Activated T-cell treated with anti-CD3 and anti-CD28 coated beads for 48 hours (primary cell): ENCODE results near the gene DTNBP1.

Experiments used
- DNase-seq: peaks from one replicate; pipeline ENCODE4 v3.0.0-alpha.2; 2020; ENCODE audit warnings: low read depth

DTNBP1 gene

GRCh38 chr6:15588971-15589634, 73.7 kb downstream of the DTNBP1 start:
- no peak for DNase-seq

GRCh38 chr6:15586503-15586902, 76.3 kb downstream of the DTNBP1 start:
- no peak for DNase-seq

DNA sequence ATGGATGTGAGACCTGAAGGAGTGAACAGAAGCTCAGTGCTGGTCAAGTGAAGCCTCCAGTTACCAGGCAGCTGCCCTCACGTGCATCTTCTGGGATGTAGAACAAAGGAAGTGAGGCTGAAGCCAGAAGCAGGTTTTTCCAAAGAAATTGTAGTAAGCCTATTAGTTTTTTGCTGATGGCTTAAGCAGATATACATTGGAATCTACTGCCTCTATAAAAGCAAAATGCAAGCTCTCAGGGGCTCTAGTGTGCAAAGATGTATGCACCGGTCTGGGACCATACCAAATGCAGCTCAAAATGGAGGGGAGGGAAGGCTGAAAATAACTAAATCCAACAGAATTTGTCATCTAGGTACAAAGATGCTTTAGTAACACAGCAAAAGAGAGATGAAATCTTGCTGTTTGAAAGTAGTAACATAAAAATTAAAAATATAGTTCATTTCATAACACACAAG, 77.0 kb downstream of the DTNBP1 start:
- no peak for DNase-seq

DNA sequence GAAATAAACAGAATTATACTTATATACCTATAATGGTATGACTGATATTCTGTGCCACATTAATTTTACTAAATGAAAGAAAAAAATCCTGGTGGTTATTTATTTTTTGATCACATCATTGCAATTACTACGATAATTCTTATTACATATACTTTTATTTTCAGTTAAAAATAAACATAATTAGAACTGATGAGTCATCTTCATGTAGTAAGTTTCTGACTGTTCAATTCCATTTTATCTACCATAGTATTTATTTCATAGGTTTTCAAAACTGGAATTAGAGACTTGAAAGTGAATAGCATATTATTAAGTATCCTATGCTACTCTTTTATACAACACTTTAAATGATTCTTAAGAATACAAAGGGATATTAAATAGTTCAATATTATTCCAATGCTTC, 80.3 kb downstream of the DTNBP1 start:
- no peak for DNase-seq

GRCh38 chr6:15581751-15582150, 81.1 kb downstream of the DTNBP1 start:
- no peak for DNase-seq

DNA sequence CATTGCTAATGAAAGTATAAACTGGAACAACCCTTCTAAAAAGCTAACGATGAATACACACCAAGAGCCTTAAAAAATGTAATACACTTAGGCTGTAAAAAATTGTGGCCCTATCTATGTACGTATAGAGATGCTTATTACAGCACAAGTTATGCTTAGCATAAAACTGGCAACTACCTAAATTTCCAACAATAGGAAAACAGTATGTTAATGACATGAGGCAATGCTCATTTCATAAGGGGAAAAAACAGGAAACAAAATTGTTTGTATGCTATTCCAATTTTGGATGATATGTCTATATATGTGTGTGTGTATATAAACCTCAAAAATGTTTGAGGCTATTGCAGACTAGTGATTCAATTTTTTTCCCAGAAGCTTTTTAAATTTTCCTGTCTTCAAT, 82.5 kb downstream of the DTNBP1 start:
- DNase-seq, result no peak

DNA sequence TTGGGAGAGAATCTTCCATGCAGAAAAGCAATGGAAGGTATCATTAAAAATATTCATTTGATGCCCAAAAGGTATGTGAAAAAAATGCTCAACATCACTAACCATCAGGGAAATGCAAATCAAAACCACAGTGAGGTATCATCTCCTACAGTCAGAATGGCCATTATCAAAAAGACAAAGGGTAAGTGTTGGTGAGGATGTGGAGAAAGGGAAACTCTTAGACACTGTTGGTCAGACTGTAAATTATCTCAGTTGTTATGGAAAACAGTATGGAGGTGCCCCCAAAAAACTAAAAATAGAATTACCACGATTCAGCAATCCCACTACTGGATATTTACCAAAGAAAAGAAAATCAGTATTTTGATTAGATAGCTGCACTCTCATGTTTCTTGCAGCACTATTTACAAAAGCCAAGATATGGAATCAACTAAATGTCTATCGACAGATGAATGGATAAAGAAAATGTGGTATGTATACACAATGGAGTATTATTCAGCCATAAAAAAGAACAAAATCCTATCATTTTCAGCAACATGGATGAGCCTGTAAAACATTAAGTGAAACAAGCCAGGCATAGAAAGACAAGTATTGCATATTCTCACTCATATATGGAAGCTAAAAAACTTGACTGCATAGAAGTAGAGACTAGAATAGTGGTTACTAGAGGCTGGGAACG, 84.0 kb downstream of the DTNBP1 start:
- no peak for DNase-seq

- DNase-seq, result no peak
These were observed 85.2 kb downstream of the DTNBP1 start for GRCh38 chr6:15577550-15578171.

DNA sequence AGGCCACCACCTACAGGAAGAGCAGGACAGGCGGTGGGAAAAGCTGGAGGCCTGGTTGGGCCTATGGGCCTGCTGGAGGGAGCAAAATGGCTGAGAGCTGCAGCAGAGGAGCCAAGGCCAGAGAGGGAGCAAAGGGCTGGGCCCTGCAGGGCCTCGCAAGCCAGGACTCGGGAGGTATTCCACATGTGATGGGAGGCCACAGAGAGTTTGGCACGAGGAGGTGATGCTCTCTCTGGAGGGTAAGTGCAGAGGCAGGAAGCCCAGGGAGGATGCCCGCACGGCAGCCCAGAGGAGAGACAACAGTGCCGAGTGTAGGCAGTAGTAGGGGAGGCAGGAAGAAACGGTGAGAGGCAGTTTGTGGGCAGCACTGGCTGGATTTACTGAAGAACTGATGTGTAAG, 85.7 kb downstream of the DTNBP1 start:
- DNase-seq, result no peak

DNA sequence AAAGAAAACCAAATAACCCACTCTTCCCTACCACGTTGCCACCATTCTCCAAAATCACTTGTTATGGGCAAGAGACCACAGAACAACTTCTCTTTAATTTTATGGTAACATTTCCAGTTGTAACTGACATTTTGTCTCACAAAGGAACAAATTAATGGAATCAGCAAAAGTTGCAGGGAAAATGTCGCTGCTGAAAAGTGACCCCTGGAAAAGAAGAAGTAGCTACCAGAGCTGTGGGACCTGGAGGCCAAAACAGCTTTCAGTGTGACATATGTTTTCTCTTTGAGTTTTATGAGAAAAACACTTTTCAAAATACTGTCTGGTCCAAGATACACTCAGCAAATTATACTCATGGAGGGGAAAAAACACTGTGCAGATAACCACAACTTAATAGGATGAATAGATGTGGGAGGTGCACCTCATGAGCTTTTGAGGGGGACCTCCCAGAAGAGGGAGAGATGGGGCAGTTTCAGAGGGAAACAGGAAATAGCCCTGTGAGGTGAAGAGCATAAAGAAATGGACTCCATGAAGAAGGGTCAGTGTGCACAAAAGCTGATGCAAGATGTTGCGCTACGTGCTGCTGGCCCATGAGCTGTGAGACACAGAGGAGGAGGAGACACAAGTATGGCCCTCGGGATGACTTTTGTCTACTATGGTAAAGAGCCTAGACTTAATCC, 87.3 kb downstream of the DTNBP1 start:
- DNase-seq, result no peak

GRCh38 chr6:15574486-15574885, 88.3 kb downstream of the DTNBP1 start:
- no peak for DNase-seq

DNA sequence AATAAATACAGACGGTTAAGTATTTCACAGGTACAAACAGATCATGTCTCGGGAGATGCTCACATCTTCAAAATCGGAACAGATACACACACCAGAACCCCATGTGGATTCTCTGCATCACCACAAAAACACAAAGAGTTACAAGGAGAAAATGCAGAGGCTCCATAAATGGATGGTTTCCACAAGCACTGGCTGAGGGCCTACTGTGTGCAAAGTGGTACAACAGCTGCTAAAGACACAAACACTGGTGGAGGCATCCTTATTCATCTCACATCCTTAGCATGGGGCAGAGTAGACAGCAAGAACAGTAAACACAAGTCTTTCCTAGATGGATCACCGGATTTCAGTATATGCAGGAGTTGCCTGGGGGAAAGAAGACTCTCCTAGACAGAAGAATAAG, 88.8 kb downstream of the DTNBP1 start:
- DNase-seq, result no peak

DNA sequence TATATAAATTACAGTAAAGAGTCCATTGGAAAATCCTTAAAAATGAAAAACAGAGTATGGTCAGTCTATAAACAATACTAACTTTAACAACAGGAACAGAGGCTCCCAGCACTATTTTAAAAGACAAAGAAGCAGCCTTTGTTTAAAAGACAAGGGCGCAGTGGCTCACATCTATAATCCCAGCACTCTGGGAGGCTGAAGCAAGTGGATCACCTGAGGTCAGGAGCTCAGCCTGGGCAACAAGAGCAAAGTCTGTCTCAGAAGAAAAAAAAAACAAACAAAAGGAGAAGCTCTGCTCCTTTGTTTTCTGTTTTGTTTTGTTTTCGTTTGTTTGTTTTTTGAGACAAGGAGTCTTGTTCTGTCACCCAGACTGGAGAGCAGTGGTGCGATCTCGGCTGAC, 89.4 kb downstream of the DTNBP1 start:
- no peak for DNase-seq

- no peak for DNase-seq
These were observed 90.4 kb downstream of the DTNBP1 start for GRCh38 chr6:15572296-15573016.

GRCh38 chr6:15570171-15570570, 92.7 kb downstream of the DTNBP1 start:
- DNase-seq, result no peak

- DNase-seq, result no peak
These were observed 93.5 kb downstream of the DTNBP1 start for GRCh38 chr6:15569035-15569995.

- no peak for DNase-seq
These were observed 99.9 kb downstream of the DTNBP1 start for GRCh38 chr6:15562977-15563376.

DNA sequence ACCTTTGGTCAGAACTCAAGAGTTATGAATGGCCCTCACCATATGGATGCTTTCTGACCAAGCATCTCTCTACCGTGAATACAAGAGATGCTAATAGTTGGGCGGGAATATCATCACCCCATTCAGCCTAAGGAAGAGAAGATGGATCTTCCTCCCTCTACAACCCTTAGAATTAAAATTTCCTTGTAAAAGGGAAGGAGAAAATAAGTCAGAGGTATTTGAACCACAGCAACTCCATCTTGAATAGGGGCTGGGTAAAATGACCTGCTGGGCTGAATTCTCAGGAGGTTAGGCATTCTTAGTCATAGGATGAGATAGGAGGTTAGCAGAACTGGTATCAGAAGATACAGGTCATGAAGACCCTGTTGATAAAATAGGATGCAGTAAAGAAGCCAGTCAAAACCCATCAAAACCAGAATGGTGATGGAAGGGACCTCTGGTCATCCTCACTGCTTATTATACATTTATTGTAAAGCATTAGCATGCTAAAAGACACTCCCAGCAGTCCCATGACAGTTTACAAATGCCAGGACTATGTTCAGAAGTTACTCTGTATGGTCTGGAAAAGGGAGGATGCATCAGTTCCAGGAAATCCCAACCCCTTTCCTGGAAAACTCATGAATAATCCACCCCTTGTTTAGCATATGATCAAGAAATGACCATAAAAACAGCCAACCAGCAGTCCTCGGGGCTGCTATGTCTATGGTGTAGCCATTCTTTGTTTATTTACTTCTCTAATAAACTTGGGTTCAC, 101.2 kb downstream of the DTNBP1 start:
- no peak for DNase-seq

DNA sequence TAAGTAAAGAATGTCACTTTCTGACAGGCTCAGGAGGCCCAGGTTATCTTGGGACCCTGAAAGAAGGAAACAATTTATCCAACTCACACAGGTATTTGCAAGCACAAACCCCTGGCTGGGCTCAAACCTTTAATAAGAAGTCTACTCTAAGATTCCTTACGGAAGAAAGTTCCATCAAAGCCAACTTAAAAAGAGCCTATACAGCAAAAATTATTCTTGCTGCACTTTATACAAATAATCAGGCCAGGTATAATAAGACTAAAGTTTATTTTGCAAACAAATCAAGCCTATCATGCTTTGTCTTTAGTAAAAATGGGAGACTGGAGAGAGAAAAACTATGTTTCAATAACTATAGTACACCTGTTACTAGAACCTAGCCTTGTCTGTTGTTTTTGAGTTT, 102.1 kb downstream of the DTNBP1 start:
- no peak for DNase-seq

- no peak for DNase-seq
These were observed 105.7 kb downstream of the DTNBP1 start for GRCh38 chr6:15557174-15557573.
